A549 (cell line): ENCODE data around the gene UGT1A4. TPM values are rescaled to one million over a fixed set of nuclear protein-coding genes. Genes with fewer than 3 reads are reported as not detected.

ENCODE experiments used
- ATAC-seq, 2 experiments: fragments of 200-7000 bp in 1 of 2; fragments of >200 bp in 1 of 2; cut with Nextera tagmentation in 1 of 2; cut with Tn5 transposase in 1 of 2; 3 replicates each; pipeline versions ENCODE4 v1.8.0 to v1.9.1; 2018 to 2020; ENCODE audit warnings: mild to moderate bottlenecking in 1 of 2, moderate library complexity in 1 of 2
- CTCF ChIA-PET: fragments of 300-600 bp; sonication (Branson Sonifier 250); formaldehyde crosslinking; extraction: SDS; loops from one replicate; lab custom pipeline; 2021; ENCODE audit warnings: antibody characterized with exemption, inconsistent platforms; lab: Yijun Ruan, JAX
- POLR2A ChIA-PET: fragments of 350-600 bp; formaldehyde crosslinking; extraction: SDS; loops from one replicate; lab custom pipeline; 2021; ENCODE audit warnings: antibody characterized with exemption, inconsistent platforms; lab: Yijun Ruan, JAX
- DNase-seq, 2 experiments: peaks; one replicate each; pipeline versions ENCODE4 v3.0.0 to v3.0.0-alpha.2; 2011 to 2016; ENCODE audit warnings: low read depth in 1 of 2, low spot score in 1 of 2
- FAIRE-seq: peaks from 2 replicates; lab custom pipeline; 2011; peaks lifted over from hg19 to GRCh38; lab: Jason Lieb, UNC
- H3K27ac ChIP-seq, 2 experiments: fragments of >200 bp; sonication (Bioruptor Twin); formaldehyde crosslinking; 3 replicates each; pipeline ENCODE4 v1.5.1; 2016 to 2017
- H3K4me1 ChIP-seq: fragments of >200 bp; sonication (Bioruptor Twin); formaldehyde crosslinking; 3 replicates; pipeline ENCODE4 v1.6.1; 2016
- H3K4me2 ChIP-seq: fragments of >200 bp; sonication (Bioruptor Twin); formaldehyde crosslinking; 3 replicates; pipeline ENCODE4 v1.6.1; 2016
- H3K4me3 ChIP-seq: fragments of >200 bp; sonication (Bioruptor Twin); formaldehyde crosslinking; 3 replicates; pipeline ENCODE4 v1.5.1; 2016
- H3K9me3 ChIP-seq: fragments of >200 bp; sonication (Bioruptor Twin); formaldehyde crosslinking; 3 replicates; pipeline ENCODE4 v1.6.1; 2016
- ATOH8 ChIP-seq: fragments of 250-450 bp; sonication (Bioruptor Pico); IDR thresholded peaks from 2 replicates; pipeline ENCODE4 v1.5.0; 2020; ENCODE audit warnings: low read depth, mild to moderate bottlenecking, moderate library complexity
- ELK1 ChIP-seq: fragments of 150-350 bp; IDR thresholded peaks from 2 replicates; pipeline ENCODE4 v1.6.1; 2014; ENCODE audit warnings: low read depth, mild to moderate bottlenecking, low read length
- EP300 ChIP-seq, 2 experiments: fragments of >200 bp; sonication (Bioruptor Twin); formaldehyde crosslinking; IDR thresholded peaks; 2 replicates in 1 of 2; 3 replicates in 1 of 2; pipeline ENCODE4 v1.6.1; 2016 to 2017
- HMGXB4 ChIP-seq: fragments of 250-450 bp; sonication (Bioruptor Pico); IDR thresholded peaks from 2 replicates; pipeline ENCODE4 v1.5.0; 2021; ENCODE audit warnings: mild to moderate bottlenecking, moderate library complexity, borderline replicate concordance
- HOXA7 ChIP-seq: fragments of 250-450 bp; sonication (Bioruptor Pico); IDR thresholded peaks from 2 replicates; pipeline ENCODE4 v1.5.0; 2020; ENCODE audit warnings: mild to moderate bottlenecking, moderate library complexity
- HOXB5 ChIP-seq: fragments of 250-450 bp; sonication (Bioruptor Pico); IDR thresholded peaks from 2 replicates; pipeline ENCODE4 v1.5.0; 2020; ENCODE audit warnings: mild to moderate bottlenecking, moderate library complexity
- JUNB ChIP-seq: fragments of >200 bp; sonication (Bioruptor Twin); formaldehyde crosslinking; IDR thresholded peaks from 2 replicates; pipeline ENCODE4 v1.6.1; 2016
- KDM1A ChIP-seq: fragments of 200-600 bp; sonication (generic); IDR thresholded peaks from 2 replicates; pipeline ENCODE4 v1.6.1; 2016; ENCODE audit warnings: low read depth, mild to moderate bottlenecking
- MAX ChIP-seq: IDR thresholded peaks from 2 replicates; pipeline ENCODE4 v1.6.1; 2012
- NPAS2 ChIP-seq: fragments of 250-450 bp; sonication (Bioruptor Pico); IDR thresholded peaks from 2 replicates; pipeline ENCODE4 v1.8.0; 2022; ENCODE audit warnings: mild to moderate bottlenecking, moderate library complexity, borderline replicate concordance
- NR3C1 ChIP-seq: fragments of >200 bp; sonication (Bioruptor Twin); formaldehyde crosslinking; IDR thresholded peaks from 3 replicates; pipeline ENCODE4 v1.6.1; 2017
- PBX3 ChIP-seq: IDR thresholded peaks from 2 replicates; pipeline ENCODE4 v1.6.1; 2012
- PHF8 ChIP-seq: fragments of 200-600 bp; sonication (generic); IDR thresholded peaks from 2 replicates; pipeline ENCODE4 v1.6.1; 2016; ENCODE audit warnings: low read depth, mild to moderate bottlenecking, antibody characterized with exemption, moderate library complexity, borderline replicate concordance
- POLR2AphosphoS2 ChIP-seq: conservative IDR thresholded peaks from 2 replicates; pipeline ENCODE4 v1.6.1; 2012; ENCODE audit warnings: low read length, improper control_type of control experiment, inconsistent platforms
- RAD21 ChIP-seq, 2 experiments: fragments of >200 bp in 1 of 2; sonication (Bioruptor Twin) in 1 of 2; formaldehyde crosslinking in 1 of 2; IDR thresholded peaks in 1 of 2; conservative IDR thresholded peaks in 1 of 2; 2 replicates in 1 of 2; 3 replicates in 1 of 2; pipeline ENCODE4 v1.6.1; 2012 to 2018; ENCODE audit warnings: inconsistent platforms in 1 of 2
- RNF2 ChIP-seq: fragments of 200-600 bp; sonication (generic); IDR thresholded peaks from 2 replicates; pipeline ENCODE4 v1.6.1; 2016; ENCODE audit warnings: low read depth, mild to moderate bottlenecking, antibody characterized with exemption, moderate library complexity, borderline replicate concordance
- SMC3 ChIP-seq: fragments of >200 bp; sonication (Bioruptor Twin); formaldehyde crosslinking; IDR thresholded peaks from 3 replicates; pipeline ENCODE4 v1.6.1; 2018; ENCODE audit warnings: inconsistent platforms
- USF2 ChIP-seq: fragments of 450-650 bp; IDR thresholded peaks from 2 replicates; pipeline ENCODE4 v1.6.1; 2014; ENCODE audit warnings: antibody characterized with exemption
- WGBS: methylation state at CpG from one replicate; pipeline ENCODE4 v1.1.6; 2017; ENCODE audit errors: missing lambda C conversion rate; 5-methylcytosine and 5-hydroxymethylcytosine counted together
- polyA plus RNA-seq, 4 experiments: library from polyadenylated mRNA; depleted of rRNA in 3 of 4; stranded (reverse); fragments of >200 nt; fragmentation: RNase III in 1 of 4; extraction: RNeasy Plus Mini Kit Qiagen cat#74134 plus additional on column Dnase treatment in 1 of 4; gene quantifications; 2 replicates in 3 of 4; 3 replicates in 1 of 4; pipeline ENCODE4 v1.2.3, GENCODE V29; 2011 to 2017

Gene UGT1A4
- polyA plus RNA-seq, 2 of the 4 experiments (the other 2 are of a cell fraction), result 0.13 to 0.14 TPM

- 76% methylated on average over 10 of the region's 10 CpGs for WGBS
- peak in 1 of 2 experiments; percentile 29 for DNase-seq
- peak; percentile 27 to 61; a peak in 3 of 6 replicates for ATAC-seq
- CTCF ChIA-PET, result interaction anchor here (0.8 kb wide), 1 partner anchor 86 kb away, joined by 3 read pairs; no protein-coding TSS in a partner anchor
- FAIRE-seq, result no peak
- no peak for TF ChIP-seq RNF2
- TF ChIP-seq ELK1, result no peak
- no peak for TF ChIP-seq NPAS2 (CRISPR knock-in tag)
- TF ChIP-seq SMC3, result no peak
- no peak for TF ChIP-seq KDM1A
- no peak for TF ChIP-seq HMGXB4
- no peak for TF ChIP-seq EP300 (IDR thresholded peaks at IDR 0.05)
- TF ChIP-seq NR3C1, result no peak
- no peak for TF ChIP-seq HOXB5 (CRISPR knock-in tag)
- no peak for TF ChIP-seq ATOH8 (CRISPR knock-in tag)
- no peak for TF ChIP-seq JUNB
- no peak for TF ChIP-seq PHF8
- no peak for TF ChIP-seq USF2
- no peak for TF ChIP-seq PBX3
- TF ChIP-seq POLR2AphosphoS2, result no peak
- POLR2A ChIA-PET, result no interaction called here
- H3K4me1 ChIP-seq, result peaks cover 29% of the 10 kb centered on the region
- H3K27ac ChIP-seq, result peak overlapping the region; percentile 89 to 92
- peaks cover 63% of the 10 kb centered on the region for H3K9me3 ChIP-seq
- no peak overlapping the region for H3K4me3 ChIP-seq
- H3K4me2 ChIP-seq, result peak overlapping the region; percentile 79
These were observed 28.1 kb downstream of the UGT1A4 start for GRCh38 chr2:233746475-233747282.

GRCh38 chr2:233747283-233747544, 28.7 kb downstream of the UGT1A4 start:
- 90% methylated on average over 6 of the region's 6 CpGs for WGBS
- FAIRE-seq, result no peak
- Histone ChIP-seq H3K4me1 (peaks cover 29% of the 10 kb centered on the region), H3K4me3 (no peak overlapping the region), H3K27ac (peak overlapping the region; percentile 89 to 92), H3K9me3 (peaks cover 63% of the 10 kb centered on the region), H3K4me2 (no peak overlapping the region)
- no peak for ATAC-seq
- no peak for TF ChIP-seq HOXA7 (CRISPR knock-in tag)
- no peak for TF ChIP-seq HMGXB4
- TF ChIP-seq MAX, result no peak
- TF ChIP-seq RNF2, result no peak
- TF ChIP-seq RAD21 (conservative IDR thresholded peaks at IDR 0.05 in 1 of 2, IDR thresholded peaks at IDR 0.05 in 1 of 2), result no peak
- no peak for TF ChIP-seq ELK1
- DNase-seq, result no peak
- ChIA-PET CTCF (no interaction called here), POLR2A (no interaction called here)
